ENCODE results near the gene MYO7B.

DNA sequence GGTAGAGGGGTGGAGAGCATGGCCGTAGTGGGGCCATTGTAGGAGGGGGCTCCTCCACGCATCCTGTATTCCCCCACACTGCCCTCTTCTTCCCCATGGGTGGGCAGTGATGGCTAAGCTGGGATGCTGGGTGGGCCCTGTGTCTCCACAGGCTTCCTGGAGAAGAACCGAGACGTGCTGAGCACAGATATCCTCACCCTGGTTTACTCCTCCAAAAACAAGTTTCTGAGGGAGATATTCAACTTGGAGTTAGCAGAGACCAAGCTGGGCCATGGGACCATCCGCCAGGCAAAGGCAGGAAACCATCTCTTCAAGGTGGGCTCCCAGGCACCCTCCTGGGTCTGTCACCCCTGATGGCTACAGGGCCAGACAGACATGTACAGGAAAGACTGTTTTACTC is 52.8 kb downstream of the MYO7B start:
- TF ChIP-seq, protein P1, sequence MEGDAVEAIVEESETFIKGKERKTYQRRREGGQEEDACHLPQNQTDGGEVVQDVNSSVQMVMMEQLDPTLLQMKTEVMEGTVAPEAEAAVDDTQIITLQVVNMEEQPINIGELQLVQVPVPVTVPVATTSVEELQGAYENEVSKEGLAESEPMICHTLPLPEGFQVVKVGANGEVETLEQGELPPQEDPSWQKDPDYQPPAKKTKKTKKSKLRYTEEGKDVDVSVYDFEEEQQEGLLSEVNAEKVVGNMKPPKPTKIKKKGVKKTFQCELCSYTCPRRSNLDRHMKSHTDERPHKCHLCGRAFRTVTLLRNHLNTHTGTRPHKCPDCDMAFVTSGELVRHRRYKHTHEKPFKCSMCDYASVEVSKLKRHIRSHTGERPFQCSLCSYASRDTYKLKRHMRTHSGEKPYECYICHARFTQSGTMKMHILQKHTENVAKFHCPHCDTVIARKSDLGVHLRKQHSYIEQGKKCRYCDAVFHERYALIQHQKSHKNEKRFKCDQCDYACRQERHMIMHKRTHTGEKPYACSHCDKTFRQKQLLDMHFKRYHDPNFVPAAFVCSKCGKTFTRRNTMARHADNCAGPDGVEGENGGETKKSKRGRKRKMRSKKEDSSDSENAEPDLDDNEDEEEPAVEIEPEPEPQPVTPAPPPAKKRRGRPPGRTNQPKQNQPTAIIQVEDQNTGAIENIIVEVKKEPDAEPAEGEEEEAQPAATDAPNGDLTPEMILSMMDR (IDR thresholded peaks at IDR 0.05 in 4 of 5, conservative IDR thresholded peaks at IDR 0.05 in 1 of 5), result no peak
- no peak for TF ChIP-seq POLR2A (IDR thresholded peaks at IDR 0.05)
